Astrocyte of the cerebellum (primary cell): ENCODE results near the gene OPCML.

Experiments
- DNase-seq: peaks from one replicate; pipeline ENCODE4 v3.0.0-alpha.2; 2011; ENCODE audit warnings: low read depth
- H3K4me3 ChIP-seq: 2 replicates; pipeline ENCODE4 v1.5.1; 2011; ENCODE audit warnings: mild to moderate bottlenecking, low read depth, low read length, moderate library complexity
- CTCF ChIP-seq: IDR thresholded peaks from 2 replicates; pipeline ENCODE4 v1.5.1; 2012; ENCODE audit warnings: low read length, low read depth, moderate library complexity, mild to moderate bottlenecking; ENCODE audit errors: missing control alignments
- in situ Hi-C: cut with HindIII; loops from 2 replicates; pipeline ENCODE4 v1.10.0; 2017; ENCODE audit warnings: low sequenced_read_pairs

Gene OPCML

GRCh38 chr11:133107136-133107535 is 425.2 kb downstream of the OPCML start:
- in situ Hi-C loops, result no loop called here
- DNase-seq, result no peak
- no peak for TF ChIP-seq CTCF
- no peak overlapping the region for H3K4me3 ChIP-seq

GRCh38 chr11:133106417-133106816 is 425.9 kb downstream of the OPCML start:
- in situ Hi-C loops, result no loop called here
- no peak for DNase-seq
- H3K4me3 ChIP-seq, result no peak overlapping the region
- TF ChIP-seq CTCF, result no peak

- DNase-seq, result no peak
- no peak for TF ChIP-seq CTCF
- H3K4me3 ChIP-seq, result no peak overlapping the region
- in situ Hi-C loops, result no loop called here
Observed at GRCh38 chr11:133104009-133104744, 428.1 kb downstream of the OPCML start.

- no peak for TF ChIP-seq CTCF
- no peak for DNase-seq
- in situ Hi-C loops, result no loop called here
Observed at GRCh38 chr11:133096981-133097380, 435.3 kb downstream of the OPCML start.

GRCh38 chr11:133086518-133086917 is 445.8 kb downstream of the OPCML start:
- TF ChIP-seq CTCF, result no peak
- in situ Hi-C loops, result no loop called here
- DNase-seq, result no peak
- H3K4me3 ChIP-seq, result no peak overlapping the region

More at GRCh38 chr11:133096981-133097380, 435.3 kb downstream of the OPCML start:
- no peak overlapping the region for H3K4me3 ChIP-seq

- DNase-seq, result no peak
- TF ChIP-seq CTCF, result peak; percentile 57
- in situ Hi-C loops, result no loop called here
- H3K4me3 ChIP-seq, result peak overlapping the region; percentile 43
Observed at GRCh38 chr11:133082841-133083488, 449.3 kb downstream of the OPCML start.
